ENCODE data around the gene BLOC1S4.

The BLOC1S4 gene

DNA sequence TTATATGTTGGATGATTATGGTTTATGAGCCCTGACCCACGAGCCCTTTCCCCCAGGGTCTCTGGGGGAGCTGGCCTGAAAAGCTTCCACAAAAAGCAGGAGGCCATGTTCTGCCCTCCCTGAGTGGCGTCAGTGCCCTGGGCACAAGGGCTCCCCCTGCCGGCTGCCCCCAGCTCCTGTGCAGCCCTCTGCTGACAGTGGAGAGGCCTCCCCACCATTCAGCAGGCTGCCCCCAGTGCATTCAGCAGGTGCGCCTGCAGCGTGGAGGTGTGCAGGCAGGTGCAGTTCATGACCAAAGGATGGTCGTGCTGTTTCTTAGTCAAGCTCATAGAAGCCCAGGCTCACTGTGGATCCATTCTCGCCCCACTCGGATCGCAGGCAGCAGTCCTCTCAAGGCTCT lies 34.8 kb upstream of the BLOC1S4 start:
- Histone ChIP-seq H4K20me1 (ENCODE audit: low read depth, low read length) (no peaks in the 10 kb centered on the region), H3K4me2 (ENCODE audit: low read depth, low read length, poor library complexity, severe bottlenecking) (no peak overlapping the region), H2AFZ (ENCODE audit: low read depth, low read length, severe bottlenecking) (no peak overlapping the region), H3K9me3 (ENCODE audit: insufficient read depth, low read length) (no peaks in the 10 kb centered on the region), H3K9me2 (replicated peaks; ENCODE audit: insufficient read depth, low read length) (no peaks in the 10 kb centered on the region), H3K4me3 (ENCODE audit: insufficient read depth, low read length, poor library complexity, severe bottlenecking) (no peak overlapping the region), H3K36me3 (ENCODE audit: low read length) (no peaks in the 10 kb centered on the region), H3K27me3 (ENCODE audit: low read length) (no peaks in the 10 kb centered on the region), H3K9ac (ENCODE audit: low read length) (no peak overlapping the region), H3K27ac (ENCODE audit: low read depth, low read length) (no peak overlapping the region), H3F3A (ENCODE audit: insufficient read depth) (no peaks in the 10 kb centered on the region), H3K79me2 (ENCODE audit: insufficient read depth, low read length) (no peaks in the 10 kb centered on the region; the same call in 1 of the 2 replicates)
- TF ChIP-seq, protein P1, sequence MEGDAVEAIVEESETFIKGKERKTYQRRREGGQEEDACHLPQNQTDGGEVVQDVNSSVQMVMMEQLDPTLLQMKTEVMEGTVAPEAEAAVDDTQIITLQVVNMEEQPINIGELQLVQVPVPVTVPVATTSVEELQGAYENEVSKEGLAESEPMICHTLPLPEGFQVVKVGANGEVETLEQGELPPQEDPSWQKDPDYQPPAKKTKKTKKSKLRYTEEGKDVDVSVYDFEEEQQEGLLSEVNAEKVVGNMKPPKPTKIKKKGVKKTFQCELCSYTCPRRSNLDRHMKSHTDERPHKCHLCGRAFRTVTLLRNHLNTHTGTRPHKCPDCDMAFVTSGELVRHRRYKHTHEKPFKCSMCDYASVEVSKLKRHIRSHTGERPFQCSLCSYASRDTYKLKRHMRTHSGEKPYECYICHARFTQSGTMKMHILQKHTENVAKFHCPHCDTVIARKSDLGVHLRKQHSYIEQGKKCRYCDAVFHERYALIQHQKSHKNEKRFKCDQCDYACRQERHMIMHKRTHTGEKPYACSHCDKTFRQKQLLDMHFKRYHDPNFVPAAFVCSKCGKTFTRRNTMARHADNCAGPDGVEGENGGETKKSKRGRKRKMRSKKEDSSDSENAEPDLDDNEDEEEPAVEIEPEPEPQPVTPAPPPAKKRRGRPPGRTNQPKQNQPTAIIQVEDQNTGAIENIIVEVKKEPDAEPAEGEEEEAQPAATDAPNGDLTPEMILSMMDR (IDR thresholded peaks at IDR 0.05; ENCODE audit: insufficient read depth, low read length, poor library complexity, severe bottlenecking), result peak; percentile 56
- TF ChIP-seq EZH2phosphoT487 (conservative IDR thresholded peaks at IDR 0.05; ENCODE audit: low read length), result no peak

DNA sequence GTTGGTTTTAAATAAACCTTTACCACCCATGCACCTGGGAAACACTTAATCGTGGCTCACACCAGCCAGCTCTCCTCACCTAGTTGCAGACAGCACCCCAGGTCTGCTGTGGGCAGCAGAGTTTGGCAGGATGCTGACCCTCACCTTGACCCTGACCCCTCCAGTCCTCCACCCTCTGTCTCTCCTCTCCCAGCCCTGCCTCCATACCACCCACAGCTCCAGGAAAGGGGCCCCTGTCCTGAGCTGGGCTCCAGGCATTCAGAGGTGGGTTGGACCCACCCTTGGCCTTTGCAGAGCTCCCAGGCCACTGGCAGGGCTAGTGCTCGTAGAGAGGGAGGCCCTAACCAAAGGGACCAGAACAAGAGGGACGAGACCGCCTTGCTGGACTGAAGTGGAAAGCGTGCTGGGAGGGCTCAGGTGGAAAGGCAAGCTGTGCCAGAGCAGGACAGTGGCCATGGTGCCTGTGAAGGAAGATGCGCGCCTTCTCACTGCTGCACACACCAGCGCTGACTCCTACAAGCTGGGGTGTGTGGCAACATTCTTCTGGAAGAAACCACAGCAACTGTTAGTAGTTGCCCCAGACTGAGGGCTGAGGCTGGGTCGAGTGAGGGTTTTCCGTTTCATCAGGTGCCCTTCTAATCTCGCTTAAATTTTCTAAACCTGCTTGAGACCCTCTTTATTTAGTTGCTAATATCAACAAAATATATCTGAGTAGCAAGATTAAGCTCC lies 32.9 kb upstream of the BLOC1S4 start:
- no peaks in the 10 kb centered on the region for H3K27me3 ChIP-seq (ENCODE audit: low read length)
- H4K20me1 ChIP-seq (ENCODE audit: low read depth, low read length), result no peaks in the 10 kb centered on the region
- no peak overlapping the region for H3K4me2 ChIP-seq (ENCODE audit: low read depth, low read length, poor library complexity, severe bottlenecking)
- H3K36me3 ChIP-seq (ENCODE audit: low read length), result no peaks in the 10 kb centered on the region
- H3K4me3 ChIP-seq (ENCODE audit: insufficient read depth, low read length, poor library complexity, severe bottlenecking), result no peak overlapping the region
- H3K9me2 ChIP-seq (replicated peaks; ENCODE audit: insufficient read depth, low read length), result no peaks in the 10 kb centered on the region
- no peak overlapping the region for H3K9ac ChIP-seq (ENCODE audit: low read length)
- no peaks in the 10 kb centered on the region for H3K9me3 ChIP-seq (ENCODE audit: insufficient read depth, low read length)
- H3K79me2 ChIP-seq (ENCODE audit: insufficient read depth, low read length), result no peaks in the 10 kb centered on the region
- TF ChIP-seq, protein P1 (IDR thresholded peaks at IDR 0.05; ENCODE audit: insufficient read depth, low read length, poor library complexity, severe bottlenecking), result no peak
- no peak for TF ChIP-seq EZH2phosphoT487 (conservative IDR thresholded peaks at IDR 0.05; ENCODE audit: low read length)
- H2AFZ ChIP-seq (ENCODE audit: low read depth, low read length, severe bottlenecking), result no peak overlapping the region
- H3F3A ChIP-seq (ENCODE audit: insufficient read depth), result no peaks in the 10 kb centered on the region
- H3K27ac ChIP-seq (ENCODE audit: low read depth, low read length), result no peak overlapping the region

DNA sequence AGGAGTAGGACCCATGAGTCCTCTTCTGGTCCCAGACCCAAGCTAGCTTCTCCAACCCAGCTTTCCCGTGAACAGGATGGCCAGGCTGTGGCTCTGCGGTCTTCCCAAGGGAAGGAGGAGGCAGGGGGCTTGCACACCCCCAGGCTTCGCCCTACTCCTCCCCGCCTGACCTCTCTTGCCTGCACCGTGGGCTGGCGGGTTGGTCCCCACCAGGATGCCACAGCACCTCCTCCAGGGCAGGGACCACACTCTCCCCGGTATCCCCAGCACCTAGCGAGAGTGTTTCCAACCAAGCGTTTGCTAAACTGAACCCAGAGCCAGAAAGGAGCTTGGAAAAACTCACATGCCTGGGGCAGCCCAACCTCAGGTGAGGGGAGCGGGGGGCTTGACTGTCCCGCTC lies 31.3 kb upstream of the BLOC1S4 start:
- no peaks in the 10 kb centered on the region for H4K20me1 ChIP-seq (ENCODE audit: low read depth, low read length)
- no peak overlapping the region for H2AFZ ChIP-seq (ENCODE audit: low read depth, low read length, severe bottlenecking)
- no peak overlapping the region for H3K9ac ChIP-seq (ENCODE audit: low read length)
- H3K4me3 ChIP-seq (ENCODE audit: insufficient read depth, low read length, poor library complexity, severe bottlenecking), result no peak overlapping the region
- H3K9me3 ChIP-seq (ENCODE audit: insufficient read depth, low read length), result no peaks in the 10 kb centered on the region
- no peak overlapping the region for H3K4me2 ChIP-seq (ENCODE audit: low read depth, low read length, poor library complexity, severe bottlenecking)
- no peaks in the 10 kb centered on the region for H3K79me2 ChIP-seq (ENCODE audit: insufficient read depth, low read length)
- no peak for TF ChIP-seq EZH2phosphoT487 (conservative IDR thresholded peaks at IDR 0.05; ENCODE audit: low read length)
- TF ChIP-seq, protein P1 (IDR thresholded peaks at IDR 0.05; ENCODE audit: insufficient read depth, low read length, poor library complexity, severe bottlenecking), result no peak
- no peaks in the 10 kb centered on the region for H3K9me2 ChIP-seq (replicated peaks; ENCODE audit: insufficient read depth, low read length)
- H3F3A ChIP-seq (ENCODE audit: insufficient read depth), result no peaks in the 10 kb centered on the region
- no peaks in the 10 kb centered on the region for H3K36me3 ChIP-seq (ENCODE audit: low read length)
- no peak overlapping the region for H3K27ac ChIP-seq (ENCODE audit: low read depth, low read length)
- no peaks in the 10 kb centered on the region for H3K27me3 ChIP-seq (ENCODE audit: low read length)

Data from SU-DHL-6 (cell line).